Stimulated activated naive CD8-positive, alpha-beta T cell treated with anti-CD3 and anti-CD28 coated beads, Interleukin-15, amount 100 ng/mL, for 72 hours (primary cell): ENCODE results near the gene GCKR.
"Not testable (repeated sequence)": the region's sequence is repeated elsewhere in the genome, so short reads cannot be mapped to it uniquely, and the experiment has no call there.

Experiments
- ATAC-seq: fragments of 150-1000 bp; cut with Tn5 transposase; 2 replicates; pipeline ENCODE4 v1.10.0; 2021; ENCODE audit warnings: mild to moderate bottlenecking, moderate library complexity
- DNase-seq, 2 donors: peaks; one replicate each; pipeline ENCODE4 v3.0.0; 2021 to 2022
- H3K27ac Mint-ChIP-seq, 2 donors: one replicate each; pipeline ENCODE4 v1.8.0; 2022; ENCODE audit warnings: mild to moderate bottlenecking in 2 of 2, mixed read lengths in 2 of 2, moderate library complexity in 2 of 2
- H3K27me3 Mint-ChIP-seq: one replicate; pipeline ENCODE4 v1.8.0; 2022; ENCODE audit warnings: mixed read lengths
- H3K4me1 Mint-ChIP-seq: one replicate; pipeline ENCODE4 v1.8.0; 2022; ENCODE audit warnings: mild to moderate bottlenecking, mixed read lengths
- H3K4me3 Mint-ChIP-seq, 2 donors: one replicate each; pipeline ENCODE4 v1.8.0; 2022; ENCODE audit warnings: mild to moderate bottlenecking in 2 of 2, mixed read lengths in 2 of 2, moderate library complexity in 1 of 2
- H3K9me3 Mint-ChIP-seq, 2 donors: one replicate each; pipeline ENCODE4 v1.8.0; 2022; ENCODE audit warnings: mixed read lengths in 2 of 2

Gene GCKR

GRCh38 chr2:27495840-27496356 lies 741 bp upstream of the GCKR start:
- no peak for DNase-seq
- no peak for ATAC-seq
- H3K27ac Mint-ChIP-seq: no peak overlapping the region
- no peaks in the 10 kb centered on the region for H3K9me3 Mint-ChIP-seq
- H3K27me3 Mint-ChIP-seq: peaks cover 70% of the 10 kb centered on the region
- H3K4me3 Mint-ChIP-seq: peak overlapping the region; percentile 81 to 87
- peaks cover 27% of the 10 kb centered on the region for H3K4me1 Mint-ChIP-seq

GRCh38 chr2:27497288-27497627 lies 619 bp downstream of the GCKR start:
- H3K4me3 Mint-ChIP-seq: no peak overlapping the region
- H3K4me1 Mint-ChIP-seq: peaks cover 21% of the 10 kb centered on the region
- DNase-seq: no peak
- peaks cover 70% of the 10 kb centered on the region for H3K27me3 Mint-ChIP-seq
- H3K27ac Mint-ChIP-seq: no peak overlapping the region
- ATAC-seq: no peak
- no peaks in the 10 kb centered on the region for H3K9me3 Mint-ChIP-seq

GRCh38 chr2:27498975-27499374 lies 2.3 kb downstream of the GCKR start:
- peaks cover 54% of the 10 kb centered on the region for H3K27me3 Mint-ChIP-seq
- peaks cover 17% of the 10 kb centered on the region for H3K4me1 Mint-ChIP-seq
- DNase-seq (no peak), ATAC-seq (no peak)
- H3K9me3 Mint-ChIP-seq: no peaks in the 10 kb centered on the region
- H3K27ac Mint-ChIP-seq: no peak overlapping the region
- no peak overlapping the region for H3K4me3 Mint-ChIP-seq

- no peaks in the 10 kb centered on the region for H3K9me3 Mint-ChIP-seq
- no peak overlapping the region for H3K4me3 Mint-ChIP-seq
- no peaks in the 10 kb centered on the region for H3K4me1 Mint-ChIP-seq
- no peak overlapping the region for H3K27ac Mint-ChIP-seq
- peaks cover 33% of the 10 kb centered on the region for H3K27me3 Mint-ChIP-seq
- ATAC-seq (no peak), DNase-seq (no peak)
Observed at GRCh38 chr2:27501042-27501441, 4.4 kb downstream of the GCKR start.

- Mint-ChIP-seq H3K9me3 (no peaks in the 10 kb centered on the region), H3K27ac (no peak overlapping the region), H3K4me3 (no peak overlapping the region), H3K4me1 (no peaks in the 10 kb centered on the region), H3K27me3 (peaks cover 22% of the 10 kb centered on the region)
- DNase-seq (no peak), ATAC-seq (no peak)
Observed at GRCh38 chr2:27502142-27502541, 5.5 kb downstream of the GCKR start.

- Mint-ChIP-seq H3K27me3 (no peaks in the 10 kb centered on the region), H3K4me1 (no peaks in the 10 kb centered on the region), H3K4me3 (no peak overlapping the region), H3K9me3 (no peaks in the 10 kb centered on the region), H3K27ac (no peak overlapping the region)
- no peak for DNase-seq
- ATAC-seq: no peak
Observed at GRCh38 chr2:27506587-27506986, 9.9 kb downstream of the GCKR start.

- DNase-seq (no peak), ATAC-seq (no peak)
- H3K4me3 Mint-ChIP-seq: no peak overlapping the region
- H3K27ac Mint-ChIP-seq: no peak overlapping the region
- no peaks in the 10 kb centered on the region for H3K4me1 Mint-ChIP-seq
- no peaks in the 10 kb centered on the region for H3K9me3 Mint-ChIP-seq
- H3K27me3 Mint-ChIP-seq: no peaks in the 10 kb centered on the region
Observed at GRCh38 chr2:27507293-27507692, 10.7 kb downstream of the GCKR start.

- DNase-seq (no peak), ATAC-seq (no peak)
- no peaks in the 10 kb centered on the region for H3K4me1 Mint-ChIP-seq
- no peak overlapping the region for H3K4me3 Mint-ChIP-seq
- H3K27me3 Mint-ChIP-seq: no peaks in the 10 kb centered on the region
- peak overlapping the region in 1 of 2 donors; percentile 82 for H3K27ac Mint-ChIP-seq
- H3K9me3 Mint-ChIP-seq: no peaks in the 10 kb centered on the region
Observed at GRCh38 chr2:27509326-27509725, 12.7 kb downstream of the GCKR start.

GRCh38 chr2:27518113-27518781 lies 21.6 kb downstream of the GCKR start:
- ATAC-seq (no peak), DNase-seq (no peak)
- H3K27me3 Mint-ChIP-seq: peaks cover 7% of the 10 kb centered on the region
- no peaks in the 10 kb centered on the region for H3K4me1 Mint-ChIP-seq
- no peak overlapping the region for H3K27ac Mint-ChIP-seq
- H3K9me3 Mint-ChIP-seq: no peaks in the 10 kb centered on the region
- H3K4me3 Mint-ChIP-seq: no peak overlapping the region

GRCh38 chr2:27518782-27519113 lies 22.1 kb downstream of the GCKR start:
- no peak overlapping the region for H3K27ac Mint-ChIP-seq
- ATAC-seq (no peak), DNase-seq (no peak)
- no peaks in the 10 kb centered on the region for H3K9me3 Mint-ChIP-seq
- no peaks in the 10 kb centered on the region for H3K4me1 Mint-ChIP-seq
- no peak overlapping the region for H3K4me3 Mint-ChIP-seq
- H3K27me3 Mint-ChIP-seq: peaks cover 7% of the 10 kb centered on the region

GRCh38 chr2:27520316-27520715 lies 23.7 kb downstream of the GCKR start:
- Mint-ChIP-seq H3K9me3 (no peaks in the 10 kb centered on the region), H3K4me1 (no peaks in the 10 kb centered on the region), H3K27me3 (peaks cover 15% of the 10 kb centered on the region), H3K27ac (no peak overlapping the region), H3K4me3 (no peak overlapping the region)
- DNase-seq: no peak
- no peak for ATAC-seq

- no peaks in the 10 kb centered on the region for H3K9me3 Mint-ChIP-seq
- H3K4me3 Mint-ChIP-seq: no peak overlapping the region
- peaks cover 9% of the 10 kb centered on the region for H3K27me3 Mint-ChIP-seq
- H3K27ac Mint-ChIP-seq: peak overlapping the region in 1 of 2 donors; percentile 43
- DNase-seq: no peak
- ATAC-seq: no peak
- H3K4me1 Mint-ChIP-seq: peaks cover 6% of the 10 kb centered on the region
Observed at GRCh38 chr2:27522400-27522945, 25.8 kb downstream of the GCKR start.

GRCh38 chr2:27527182-27527581 lies 30.5 kb downstream of the GCKR start:
- H3K27ac Mint-ChIP-seq: no peak overlapping the region
- peaks cover 6% of the 10 kb centered on the region for H3K4me1 Mint-ChIP-seq
- H3K4me3 Mint-ChIP-seq: no peak overlapping the region
- H3K9me3 Mint-ChIP-seq: no peaks in the 10 kb centered on the region
- peak; percentile 18 for ATAC-seq
- no peak for DNase-seq
- H3K27me3 Mint-ChIP-seq: peaks cover 21% of the 10 kb centered on the region

GRCh38 chr2:27531983-27532382 lies 35.3 kb downstream of the GCKR start:
- no peak for ATAC-seq
- Mint-ChIP-seq H3K4me3 (no peak overlapping the region), H3K27me3 (peaks cover 13% of the 10 kb centered on the region), H3K4me1 (peaks cover 5% of the 10 kb centered on the region), H3K27ac (no peak overlapping the region), H3K9me3 (no peaks in the 10 kb centered on the region)
- no peak for DNase-seq

GRCh38 chr2:27537287-27537686 lies 40.6 kb downstream of the GCKR start:
- DNase-seq (no peak), ATAC-seq (no peak)
- no peaks in the 10 kb centered on the region for H3K4me1 Mint-ChIP-seq
- no peaks in the 10 kb centered on the region for H3K9me3 Mint-ChIP-seq
- no peak overlapping the region for H3K27ac Mint-ChIP-seq
- no peaks in the 10 kb centered on the region for H3K27me3 Mint-ChIP-seq
- H3K4me3 Mint-ChIP-seq: no peak overlapping the region

- H3K9me3 Mint-ChIP-seq, DNase-seq, H3K4me1 Mint-ChIP-seq, ATAC-seq, H3K4me3 Mint-ChIP-seq, H3K27ac Mint-ChIP-seq, H3K27me3 Mint-ChIP-seq: not testable (repeated sequence)
Observed at GRCh38 chr2:27538839-27539450, 42.3 kb downstream of the GCKR start.
